SK-MEL-5 (cell line): ENCODE data around the gene SMPD4. TPM values are rescaled to one million over a fixed set of nuclear protein-coding genes. Genes with fewer than 3 reads are reported as not detected.
"Not testable (repeated sequence)": the region's sequence is repeated elsewhere in the genome, so short reads cannot be mapped to it uniquely, and the experiment has no call there.

Experiments used
- DNase-seq: peaks from one replicate; pipeline ENCODE4 v3.0.0-alpha.2; 2016; ENCODE audit warnings: low read depth, low spot score
- in situ Hi-C: cut with HindIII; loops from 2 replicates; pipeline ENCODE4 v1.10.0; 2016; ENCODE audit warnings: low sequenced_read_pairs, high pct_unique_total_duplicates, low pct_unique_long_range_greater_than_20kb
- total RNA-seq: library from RNA; depleted of rRNA; stranded (reverse); fragments of >200 nt; shearing (Covaris generic); gene quantifications from 2 replicates; pipeline ENCODE4 v1.2.3, GENCODE V29; 2014

Gene SMPD4
- total RNA-seq, 1 experiment from 2014 or later = 16.1 TPM

DNA sequence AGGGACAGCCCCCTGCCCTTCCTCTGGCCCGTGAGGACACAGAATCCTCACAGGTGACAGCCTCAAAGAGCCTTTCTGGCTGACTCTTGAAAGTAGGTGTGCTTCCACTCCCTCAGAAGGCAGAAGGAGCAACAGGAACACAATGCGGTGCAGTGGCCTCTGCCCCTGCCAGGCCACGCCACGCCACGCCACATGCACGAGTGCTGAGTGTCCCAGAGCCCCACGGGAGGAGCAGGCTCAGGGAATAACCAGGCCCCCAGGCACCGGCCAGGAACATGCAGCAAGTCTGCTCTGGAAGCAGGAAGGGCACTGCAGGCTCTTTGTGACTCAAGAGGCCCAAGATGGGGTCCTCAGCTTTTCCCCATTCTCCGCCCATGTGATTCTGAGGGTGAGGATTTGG lies 18.4 kb downstream of the SMPD4 start:
- no peak for DNase-seq
- in situ Hi-C loops = no loop called here

DNA sequence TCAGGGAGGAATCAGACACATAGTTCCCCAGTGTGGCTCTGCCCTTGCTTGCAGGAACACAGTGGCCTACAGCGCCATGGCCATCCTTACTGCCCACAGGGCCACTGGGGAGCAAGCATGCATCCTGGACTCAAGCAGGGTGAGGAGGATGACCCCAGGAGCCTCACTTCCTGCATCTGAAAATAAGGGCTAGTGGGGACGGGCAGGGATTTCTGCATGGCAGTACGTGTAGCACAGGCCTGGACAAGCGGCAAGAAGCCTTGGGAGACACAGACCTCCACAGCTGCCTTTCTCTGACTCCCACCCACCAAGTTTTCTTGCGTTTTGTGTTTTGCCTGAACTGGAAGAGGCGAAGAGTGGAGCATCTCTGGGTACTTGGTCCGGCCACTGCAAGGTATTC lies 18.9 kb downstream of the SMPD4 start:
- DNase-seq, in situ Hi-C loops: not testable (repeated sequence)

DNA sequence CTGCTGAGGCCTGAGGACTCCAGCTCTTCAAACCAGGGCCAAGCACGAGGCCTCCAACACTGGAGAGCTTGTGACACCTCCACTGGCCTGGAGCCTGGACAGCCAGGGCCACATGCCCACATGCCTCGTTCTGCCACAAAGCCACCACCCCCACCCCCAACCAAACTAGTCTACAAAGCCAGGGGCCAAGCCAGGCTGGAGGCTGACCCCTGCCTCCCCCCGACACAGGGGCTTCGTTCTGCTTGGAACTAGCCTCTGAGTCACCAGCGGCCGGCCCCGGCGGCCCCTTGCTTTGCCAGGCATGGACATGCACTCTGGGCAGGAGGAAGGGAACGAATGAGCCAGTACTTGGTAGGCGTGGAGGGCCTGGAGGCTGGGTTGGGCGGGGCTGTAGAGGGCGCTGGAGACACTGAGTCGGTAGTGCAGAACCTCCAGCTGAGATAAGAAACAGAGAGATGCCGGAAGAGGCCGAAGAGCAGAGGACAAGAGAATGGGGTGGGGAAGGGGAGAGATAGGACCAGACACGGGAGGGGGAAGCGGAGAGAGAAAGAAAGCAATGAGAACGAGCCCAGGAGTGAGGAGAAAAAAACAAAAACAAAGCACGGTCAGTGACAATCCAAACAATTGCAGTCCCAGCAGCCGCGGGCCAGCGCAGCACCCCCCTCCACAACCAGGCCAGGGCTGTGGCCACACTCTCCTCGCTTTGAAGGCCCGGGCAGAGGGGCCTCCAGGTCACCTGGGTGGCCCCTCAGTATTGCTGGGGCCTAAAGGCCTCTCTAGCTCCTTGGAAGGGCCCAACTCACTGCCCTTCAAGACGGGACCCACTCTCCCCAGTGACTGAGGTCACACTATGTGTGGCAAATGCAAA lies 20.3 kb downstream of the SMPD4 start:
- in situ Hi-C loops = not testable (repeated sequence)
- peak; percentile 7 for DNase-seq

DNA sequence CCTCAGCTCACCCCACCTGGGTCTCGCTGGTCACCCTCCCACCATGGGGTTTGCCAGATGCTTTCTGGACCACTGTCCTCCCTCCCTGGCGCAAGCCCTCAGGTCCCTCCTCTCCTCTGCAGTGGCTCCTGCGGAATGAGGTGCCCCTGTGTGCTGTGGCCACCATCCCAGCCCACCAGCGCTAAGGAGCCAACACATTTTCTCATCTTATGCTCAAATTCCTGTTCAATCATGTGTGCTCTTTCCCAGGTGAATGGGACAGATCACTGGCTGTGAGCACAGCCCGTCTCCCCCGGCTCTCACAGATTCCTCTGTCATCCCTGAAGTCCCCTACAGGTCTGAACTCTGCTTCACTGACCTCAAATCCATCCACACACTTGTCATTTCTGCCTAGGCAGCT lies 21.3 kb downstream of the SMPD4 start:
- DNase-seq = no peak
- in situ Hi-C loops = no loop called here

DNA sequence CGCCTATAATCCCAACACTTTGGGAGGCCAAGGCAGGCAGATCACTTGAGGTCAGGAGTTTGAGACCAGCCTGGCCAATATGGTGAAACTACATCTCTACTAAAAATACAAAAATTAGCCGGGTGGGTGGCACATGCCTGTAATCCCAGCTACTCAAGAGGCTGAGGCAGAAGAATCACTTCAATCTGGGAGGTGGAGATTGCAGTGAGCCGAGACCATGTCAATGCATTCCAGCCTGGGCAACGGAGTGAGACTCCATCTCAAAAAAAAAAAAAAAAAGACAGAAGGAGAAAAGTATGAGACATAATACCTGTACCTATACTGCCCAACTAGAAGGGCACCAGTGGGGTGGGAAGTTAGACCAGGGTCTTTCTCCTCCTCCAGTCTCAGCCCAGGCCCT lies 22.0 kb downstream of the SMPD4 start:
- in situ Hi-C loops, DNase-seq: not testable (repeated sequence)

GRCh38 chr2:130158631-130159030 lies 22.8 kb downstream of the SMPD4 start:
- in situ Hi-C loops = no loop called here
- DNase-seq = no peak

DNA sequence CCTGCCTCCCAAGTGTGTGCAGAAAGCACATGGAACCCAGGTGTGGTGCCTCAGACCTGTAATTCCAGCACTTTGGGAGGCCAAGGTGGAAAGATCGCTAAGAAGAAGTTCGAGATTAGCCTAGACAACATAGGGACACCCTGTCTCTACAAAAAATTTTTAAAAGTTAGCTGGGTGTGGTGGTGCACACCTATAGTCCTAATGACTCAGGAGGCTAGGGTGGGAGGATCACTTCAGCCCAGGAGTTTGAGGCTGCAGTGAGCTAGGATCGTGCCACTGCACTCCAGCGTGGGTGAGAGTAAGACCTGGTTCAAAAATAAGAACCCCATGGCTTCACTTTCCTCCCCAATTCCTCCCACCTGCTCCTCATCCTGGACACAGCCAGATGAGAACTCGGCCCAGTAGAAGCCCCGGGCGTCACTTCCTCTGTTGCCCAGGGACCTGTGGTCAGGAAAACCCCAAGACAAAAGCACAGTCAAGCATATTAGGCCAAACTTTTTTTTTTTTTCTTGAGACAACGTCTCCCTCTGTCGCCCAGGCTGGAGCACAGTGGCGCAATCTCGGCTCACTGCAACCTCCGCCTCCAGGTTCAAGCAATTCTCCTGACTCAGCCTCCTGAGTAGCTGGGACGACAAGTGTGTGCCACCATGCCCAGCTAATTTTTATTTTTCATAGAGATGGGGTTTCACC lies 23.4 kb downstream of the SMPD4 start:
- DNase-seq = peak; percentile 52
- in situ Hi-C loops = not testable (repeated sequence)

GRCh38 chr2:130157354-130157753 lies 24.0 kb downstream of the SMPD4 start:
- DNase-seq, in situ Hi-C loops: not testable (repeated sequence)

DNA sequence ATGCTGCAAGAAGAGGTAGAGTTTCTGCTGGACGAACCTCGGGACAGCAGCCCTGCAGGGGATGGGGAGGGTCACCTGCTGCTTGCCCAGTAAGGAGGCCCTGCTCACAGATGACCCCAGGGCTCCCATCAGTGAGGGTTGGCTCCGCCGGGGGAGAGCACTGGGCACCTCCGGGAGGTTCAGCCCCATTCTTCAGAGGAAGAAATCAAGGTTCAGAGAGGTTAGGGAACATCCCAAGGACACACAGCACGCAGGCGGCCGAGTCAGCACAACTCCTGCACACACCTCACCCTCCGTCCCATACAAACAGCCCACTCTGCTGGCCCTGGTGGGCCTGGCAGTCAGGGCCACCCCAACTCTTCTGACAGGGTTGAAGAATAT lies 24.8 kb downstream of the SMPD4 start:
- DNase-seq = no peak
- in situ Hi-C loops = no loop called here

DNA sequence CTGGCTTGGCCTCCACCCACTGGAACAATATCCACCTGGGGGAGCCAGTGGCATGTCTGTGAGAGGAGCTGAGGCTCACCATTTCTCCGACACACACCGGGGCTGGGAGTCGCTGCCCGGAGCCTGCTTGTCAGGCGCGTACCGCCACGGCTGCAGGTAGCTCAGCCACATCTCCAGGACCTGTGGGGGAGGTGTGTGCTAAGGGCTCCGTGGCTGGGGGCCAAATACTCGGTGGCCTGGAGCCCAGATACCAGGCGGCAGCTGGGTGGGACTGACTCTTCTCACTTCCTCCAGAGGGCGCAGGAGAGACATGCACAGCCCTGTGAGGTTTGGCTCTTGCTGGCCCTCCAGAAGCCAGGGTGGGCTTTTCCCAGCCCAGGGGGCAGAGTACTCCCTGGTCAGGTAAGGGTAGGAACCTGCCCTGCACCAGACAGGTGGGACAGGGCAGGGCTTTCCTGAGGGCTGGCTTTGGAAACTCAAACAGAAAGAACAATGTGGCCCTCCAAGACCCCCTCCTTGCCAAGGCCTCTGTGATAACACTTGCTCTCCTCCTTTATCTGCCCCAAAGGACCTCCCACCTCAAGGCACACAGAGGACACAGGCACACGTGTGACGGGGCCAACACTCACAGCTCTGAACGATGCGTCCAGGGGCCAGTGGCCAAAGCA lies 25.3 kb downstream of the SMPD4 start:
- in situ Hi-C loops = not testable (repeated sequence)

DNA sequence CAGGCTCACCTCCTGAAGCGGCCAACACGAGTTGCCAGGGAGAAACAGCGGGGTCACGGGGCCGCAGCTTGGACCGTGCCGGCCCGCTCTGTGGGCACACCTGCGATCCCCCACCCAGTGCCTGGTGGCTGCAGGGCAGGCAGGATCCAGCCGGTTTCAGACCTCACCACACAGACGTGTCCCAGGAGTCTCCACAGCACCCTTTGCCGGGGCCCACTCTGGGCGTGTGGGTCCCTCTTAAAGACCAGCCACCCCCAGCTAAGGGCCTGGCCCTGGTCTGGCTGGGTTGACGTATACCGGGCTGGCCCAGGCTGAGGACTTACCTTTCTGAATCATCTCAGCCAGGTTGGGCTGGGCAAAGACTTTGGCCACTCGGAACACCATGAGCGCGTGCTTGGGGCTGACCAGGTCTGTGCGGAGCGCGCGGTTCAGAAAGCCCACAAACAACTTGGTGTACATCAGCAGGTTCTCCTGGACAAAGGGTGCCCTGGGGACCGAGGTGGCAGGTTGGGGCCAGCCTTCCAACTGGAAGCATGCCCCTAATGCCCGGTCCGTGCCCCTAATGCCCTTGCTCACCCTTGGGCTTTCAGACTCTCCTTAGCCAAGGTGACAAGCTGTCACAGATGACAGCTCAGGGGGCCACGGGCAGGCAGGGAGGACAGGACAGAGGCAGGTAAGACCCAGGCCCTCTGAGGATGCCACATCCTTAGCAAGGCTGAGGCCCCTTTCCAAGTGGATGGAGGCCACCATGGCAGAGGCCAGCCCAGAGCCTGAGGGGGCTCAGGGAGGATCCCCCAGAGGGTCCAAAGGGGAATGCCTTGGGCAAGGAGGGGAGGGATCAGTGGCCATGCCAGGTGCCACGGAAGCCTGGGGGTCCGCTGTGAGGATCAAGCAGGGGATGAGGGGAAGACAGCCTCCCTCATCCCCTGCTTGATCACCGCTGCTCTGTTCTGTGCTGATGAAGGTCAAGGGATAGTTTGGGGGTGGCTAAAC lies 26.3 kb downstream of the SMPD4 start:
- DNase-seq = no peak
- in situ Hi-C loops = no loop called here

More for the DNA sequence above, 25.3 kb downstream of the SMPD4 start:
- peak; percentile 67 for DNase-seq

- DNase-seq = not testable (repeated sequence)
Measured at GRCh38 chr2:130154423-130154770, 27.0 kb downstream of the SMPD4 start.

DNA sequence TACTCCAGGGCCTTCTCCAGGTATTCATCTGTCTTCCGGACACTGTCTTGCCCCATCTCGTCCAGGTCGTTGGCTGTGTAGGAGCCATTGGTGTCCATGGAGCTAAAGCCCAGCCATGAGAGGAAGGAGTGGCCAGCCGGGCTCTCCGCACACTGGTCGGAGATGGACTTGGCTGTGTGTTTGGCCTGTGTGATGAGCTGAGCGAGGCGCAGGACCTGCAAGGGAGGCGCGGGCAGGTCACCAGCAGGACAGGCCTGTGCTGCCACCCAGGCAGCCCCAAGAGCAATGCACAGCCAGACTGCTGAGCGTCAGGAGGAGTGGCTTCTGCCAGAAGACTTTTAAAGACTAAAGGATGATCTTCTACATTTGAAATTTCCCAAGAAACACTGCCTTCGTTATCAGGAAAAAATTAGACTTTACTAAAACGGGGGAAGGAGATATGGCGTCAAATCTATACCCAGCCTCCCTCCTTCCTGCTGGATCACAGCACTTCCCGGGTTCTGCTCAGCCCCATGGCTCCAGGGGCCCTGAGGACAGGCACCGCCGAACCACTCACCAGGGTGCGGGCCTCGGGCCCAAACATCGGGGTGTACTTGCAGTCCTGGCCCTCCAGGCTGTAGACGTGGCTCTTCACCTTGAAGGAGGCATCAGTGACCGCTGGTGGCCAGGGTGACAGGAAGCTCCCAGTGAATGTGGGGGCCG lies 27.5 kb downstream of the SMPD4 start:
- in situ Hi-C loops, DNase-seq: not testable (repeated sequence)

More at GRCh38 chr2:130154423-130154770, 27.0 kb downstream of the SMPD4 start:
- in situ Hi-C loops = not testable (repeated sequence)

GRCh38 chr2:130152816-130153595 lies 28.4 kb downstream of the SMPD4 start:
- in situ Hi-C loops = no loop called here
- DNase-seq = no peak

DNA sequence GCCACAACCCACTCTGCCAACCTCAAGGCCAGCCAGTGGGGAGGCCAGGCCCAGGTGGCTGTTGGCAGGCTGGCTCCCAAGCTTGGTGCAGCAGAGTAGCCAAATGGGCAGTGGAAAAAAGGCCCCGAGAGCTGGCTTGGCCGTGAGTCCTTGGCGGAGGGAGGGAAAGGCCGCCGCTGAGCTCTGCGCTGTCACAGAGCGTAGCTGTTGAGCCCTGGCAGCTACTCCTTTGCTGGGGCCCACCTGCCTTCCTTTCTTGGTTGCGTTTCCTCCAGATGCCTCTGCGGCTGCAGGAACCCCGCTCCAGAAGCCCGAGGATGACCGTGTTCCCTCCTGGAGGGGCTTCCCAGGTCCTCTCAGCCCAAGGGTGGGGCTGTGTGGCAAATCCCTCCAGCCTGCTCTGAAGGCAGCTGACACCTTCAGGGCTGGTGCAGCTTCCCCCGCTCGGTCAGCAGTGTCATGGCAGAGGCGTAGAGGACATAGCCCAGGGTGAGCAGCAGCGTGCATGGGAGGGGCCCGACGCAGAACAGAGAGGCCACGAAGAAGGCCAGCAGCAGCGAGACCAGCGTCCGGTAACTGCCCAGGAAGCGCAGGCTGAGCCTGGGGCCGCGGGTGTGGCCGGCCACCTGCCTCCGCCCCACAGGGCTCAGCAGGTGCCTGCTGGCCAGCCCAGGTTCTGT lies 29.1 kb downstream of the SMPD4 start:
- in situ Hi-C loops, DNase-seq: not testable (repeated sequence)

- DNase-seq, in situ Hi-C loops: not testable (repeated sequence)
Measured at GRCh38 chr2:130151145-130151512, 30.3 kb downstream of the SMPD4 start.
